Measurements from ENCODE around the gene EP400. TPM values are rescaled to one million over a fixed set of nuclear protein-coding genes. Genes with fewer than 3 reads are reported as not detected.

The EP400 gene
- total RNA-seq, 1 donor from 2014 or later, result 41.4 TPM

- Histone ChIP-seq H3K9me3 (no peaks in the 10 kb centered on the region), H3K4me3 (no peak overlapping the region), H3K27ac (no peak overlapping the region), H3K27me3 (no peaks in the 10 kb centered on the region), H3K36me3 (peaks cover 78% of the 10 kb centered on the region), H3K4me1 (no peaks in the 10 kb centered on the region)
- TF ChIP-seq, protein P1, sequence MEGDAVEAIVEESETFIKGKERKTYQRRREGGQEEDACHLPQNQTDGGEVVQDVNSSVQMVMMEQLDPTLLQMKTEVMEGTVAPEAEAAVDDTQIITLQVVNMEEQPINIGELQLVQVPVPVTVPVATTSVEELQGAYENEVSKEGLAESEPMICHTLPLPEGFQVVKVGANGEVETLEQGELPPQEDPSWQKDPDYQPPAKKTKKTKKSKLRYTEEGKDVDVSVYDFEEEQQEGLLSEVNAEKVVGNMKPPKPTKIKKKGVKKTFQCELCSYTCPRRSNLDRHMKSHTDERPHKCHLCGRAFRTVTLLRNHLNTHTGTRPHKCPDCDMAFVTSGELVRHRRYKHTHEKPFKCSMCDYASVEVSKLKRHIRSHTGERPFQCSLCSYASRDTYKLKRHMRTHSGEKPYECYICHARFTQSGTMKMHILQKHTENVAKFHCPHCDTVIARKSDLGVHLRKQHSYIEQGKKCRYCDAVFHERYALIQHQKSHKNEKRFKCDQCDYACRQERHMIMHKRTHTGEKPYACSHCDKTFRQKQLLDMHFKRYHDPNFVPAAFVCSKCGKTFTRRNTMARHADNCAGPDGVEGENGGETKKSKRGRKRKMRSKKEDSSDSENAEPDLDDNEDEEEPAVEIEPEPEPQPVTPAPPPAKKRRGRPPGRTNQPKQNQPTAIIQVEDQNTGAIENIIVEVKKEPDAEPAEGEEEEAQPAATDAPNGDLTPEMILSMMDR (IDR thresholded peaks at IDR 0.05), result no peak
- intact Hi-C loops (cut with DNase I), result no loop called here
- ATAC-seq, result no peak
- DNase-seq, result no peak
Measured at GRCh38 chr12:132055535-132056096, 105.9 kb downstream of the EP400 start.

DNA sequence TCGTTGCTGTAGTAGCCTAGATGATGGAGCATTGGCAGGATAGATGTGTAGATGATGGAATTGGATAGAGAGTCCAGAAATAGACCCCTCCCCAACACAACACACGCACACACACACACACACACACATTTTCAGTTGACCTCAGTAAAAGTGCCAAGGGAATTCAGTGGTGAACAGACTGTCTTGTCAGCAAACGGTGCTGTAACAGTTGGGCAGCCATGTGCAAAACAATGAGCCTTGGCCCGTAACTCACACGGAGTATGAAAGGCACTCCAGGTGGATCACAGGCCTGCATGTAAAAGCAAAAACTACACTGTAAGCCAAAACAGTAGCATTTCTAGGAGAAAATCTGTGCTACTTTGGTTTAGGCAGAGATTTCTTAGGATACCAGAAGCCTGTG is 106.6 kb downstream of the EP400 start:
- TF ChIP-seq, protein P1 (IDR thresholded peaks at IDR 0.05), result no peak
- no peak for ATAC-seq
- no peak overlapping the region for H3K4me3 ChIP-seq
- H3K4me1 ChIP-seq, result no peaks in the 10 kb centered on the region
- H3K27ac ChIP-seq, result no peak overlapping the region
- H3K27me3 ChIP-seq, result no peaks in the 10 kb centered on the region
- H3K9me3 ChIP-seq, result no peaks in the 10 kb centered on the region
- peaks cover 76% of the 10 kb centered on the region for H3K36me3 ChIP-seq
- intact Hi-C loops (cut with DNase I), result no loop called here
- DNase-seq, result no peak

DNA sequence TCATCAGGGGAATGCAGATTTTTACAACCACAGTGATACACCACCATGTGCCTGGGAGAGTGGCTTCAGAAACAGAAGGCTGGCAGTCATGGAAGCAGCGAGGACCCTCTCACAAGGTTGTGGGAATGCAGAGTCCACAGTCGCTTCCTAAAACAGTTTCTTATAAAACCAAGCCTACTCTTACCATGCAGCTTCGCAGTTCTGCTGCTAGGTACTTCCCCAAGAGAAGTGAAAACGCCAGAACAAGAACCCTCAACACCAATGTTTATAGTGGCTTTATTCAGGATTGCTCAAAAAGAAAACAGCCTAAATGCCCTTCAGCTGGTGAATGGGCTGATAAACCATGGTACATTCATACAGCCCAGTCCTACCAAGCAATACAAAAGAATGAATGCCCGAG is 107.2 kb downstream of the EP400 start:
- ATAC-seq, result no peak
- intact Hi-C loops (cut with DNase I), result no loop called here
- peaks cover 78% of the 10 kb centered on the region for H3K36me3 ChIP-seq

DNA sequence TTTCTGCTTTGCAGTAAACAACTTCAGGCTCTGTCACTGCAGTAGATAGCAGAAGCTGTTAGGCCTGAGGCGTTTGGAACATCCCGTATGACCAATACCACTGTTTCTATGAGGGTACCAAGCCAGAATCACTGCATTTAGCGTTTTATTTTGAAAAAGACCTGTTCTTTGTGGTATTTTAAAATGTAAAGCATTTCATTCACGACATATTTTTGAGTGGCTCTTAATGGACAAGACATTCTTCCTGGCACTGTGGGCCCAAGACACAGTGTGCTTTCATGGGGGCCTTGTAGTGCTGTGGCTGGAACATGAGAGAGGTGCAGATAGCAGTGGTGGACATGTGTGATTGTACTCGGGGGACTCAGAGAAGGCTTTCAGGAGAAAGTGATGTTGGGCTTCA is 107.9 kb downstream of the EP400 start:
- Histone ChIP-seq H3K36me3 (peaks cover 78% of the 10 kb centered on the region), H3K9me3 (no peaks in the 10 kb centered on the region), H3K4me1 (no peaks in the 10 kb centered on the region), H3K4me3 (no peak overlapping the region), H3K27ac (no peak overlapping the region), H3K27me3 (no peaks in the 10 kb centered on the region)
- intact Hi-C loops (cut with DNase I), result no loop called here
- TF ChIP-seq, protein P1 (IDR thresholded peaks at IDR 0.05), result no peak
- ATAC-seq (no peak), DNase-seq (no peak)

More for the DNA sequence above, 107.2 kb downstream of the EP400 start:
- H3K27me3 ChIP-seq, result no peaks in the 10 kb centered on the region
- TF ChIP-seq, protein P1 (IDR thresholded peaks at IDR 0.05), result no peak
- no peak overlapping the region for H3K27ac ChIP-seq
- no peak for DNase-seq
- no peaks in the 10 kb centered on the region for H3K4me1 ChIP-seq
- no peaks in the 10 kb centered on the region for H3K9me3 ChIP-seq
- no peak overlapping the region for H3K4me3 ChIP-seq

GRCh38 chr12:132061197-132061596 is 111.5 kb downstream of the EP400 start:
- intact Hi-C loops (cut with DNase I), result no loop called here
- ATAC-seq (no peak), DNase-seq (no peak)
- no peaks in the 10 kb centered on the region for H3K27me3 ChIP-seq
- peaks cover 79% of the 10 kb centered on the region for H3K36me3 ChIP-seq
- no peak overlapping the region for H3K27ac ChIP-seq
- no peak overlapping the region for H3K4me3 ChIP-seq
- H3K9me3 ChIP-seq, result no peaks in the 10 kb centered on the region
- TF ChIP-seq, protein P1 (IDR thresholded peaks at IDR 0.05), result no peak
- no peaks in the 10 kb centered on the region for H3K4me1 ChIP-seq

Measured in upper lobe of right lung (tissue), 1 donor.